Hepatocyte (in vitro differentiated cells): Measurements from ENCODE around the gene EGLN1. TPM values are rescaled to one million over a fixed set of nuclear protein-coding genes. Genes with fewer than 3 reads are reported as not detected.
"Not testable (repeated sequence)": the region's sequence is repeated elsewhere in the genome, so short reads cannot be mapped to it uniquely, and the experiment has no call there.

Experiments used
- DNase-seq: peaks from one replicate; pipeline ENCODE4 v3.0.0-alpha.2; 2016; ENCODE audit warnings: low spot score
- H2AFZ ChIP-seq: fragments of 200-600 bp; sonication (generic); 2 replicates; pipeline ENCODE4 v1.6.0; 2016; ENCODE audit warnings: antibody characterized with exemption, mild to moderate bottlenecking
- H3K27ac ChIP-seq: fragments of 200-600 bp; sonication (generic); 2 replicates; pipeline ENCODE4 v1.5.1; 2016; ENCODE audit warnings: mild to moderate bottlenecking
- H3K27me3 ChIP-seq: fragments of 200-600 bp; sonication (generic); 2 replicates; pipeline ENCODE4 v1.6.1; 2016
- H3K36me3 ChIP-seq: fragments of 200-600 bp; sonication (generic); replicated peaks from 2 replicates; pipeline ENCODE4 v1.5.1; 2016; ENCODE audit warnings: low read depth; ENCODE audit not compliant: insufficient read depth
- H3K4me1 ChIP-seq: fragments of 200-600 bp; sonication (generic); 2 replicates; pipeline ENCODE4 v1.5.1; 2016; ENCODE audit warnings: mild to moderate bottlenecking, moderate library complexity; ENCODE audit not compliant: insufficient read depth
- H3K4me2 ChIP-seq: fragments of 200-600 bp; sonication (generic); 2 replicates; pipeline ENCODE4 v1.6.0; 2016
- H3K4me3 ChIP-seq: fragments of 200-600 bp; sonication (generic); 2 replicates; pipeline ENCODE4 v1.5.1; 2016; ENCODE audit warnings: mild to moderate bottlenecking
- H3K79me2 ChIP-seq: fragments of 200-600 bp; sonication (generic); 2 replicates; pipeline ENCODE4 v1.6.0; 2017; ENCODE audit warnings: mild to moderate bottlenecking
- H3K9me2 ChIP-seq: fragments of 200-600 bp; sonication (generic); replicated peaks from 2 replicates; pipeline ENCODE4 v1.6.0; 2017; ENCODE audit warnings: mild to moderate bottlenecking; ENCODE audit not compliant: insufficient read depth
- H3K9me3 ChIP-seq: fragments of 200-600 bp; sonication (generic); 2 replicates; pipeline ENCODE4 v1.5.1; 2016; ENCODE audit warnings: low read depth, mild to moderate bottlenecking
- H4K20me1 ChIP-seq: fragments of 200-600 bp; sonication (generic); 2 replicates; pipeline ENCODE4 v1.6.0; 2016; ENCODE audit warnings: mild to moderate bottlenecking; ENCODE audit not compliant: insufficient read depth, poor library complexity, severe bottlenecking
- EZH2 ChIP-seq: fragments of 200-600 bp; sonication (generic); IDR thresholded peaks from 2 replicates; pipeline ENCODE4 v1.6.1; 2016; ENCODE audit warnings: antibody characterized with exemption, mild to moderate bottlenecking, borderline replicate concordance
- EZH2phosphoT487 ChIP-seq: fragments of 200-600 bp; sonication (generic); IDR thresholded peaks from one replicate; pipeline ENCODE4 v1.6.1; 2018; ENCODE audit warnings: antibody characterized with exemption, mild to moderate bottlenecking, low read depth, moderate library complexity; ENCODE audit not compliant: unreplicated experiment, severe bottlenecking
- WGBS: methylation state at CpG from one replicate; pipeline ENCODE4 v1.1.6; 2016; ENCODE audit warnings: low lambda C conversion rate; ENCODE audit errors: missing lambda C conversion rate; 5-methylcytosine and 5-hydroxymethylcytosine counted together
- polyA plus RNA-seq: library from polyadenylated mRNA; unstranded; fragments of >200 nt; fragmentation: Nextera tagmentation; extraction: Ambion mirVana; gene quantifications from 2 replicates; pipeline ENCODE4 v1.2.1, GENCODE V29; 2016
- total RNA-seq: library from RNA; depleted of rRNA; stranded (reverse); fragments of >200 nt; gene quantifications from 2 replicates; pipeline ENCODE4 v1.2.3, GENCODE V29; 2014
- TF ChIP-seq, protein P1 (sequence below): fragments of 200-600 bp; sonication (generic); IDR thresholded peaks from 2 replicates; pipeline ENCODE4 v1.5.1; 2016; ENCODE audit warnings: antibody characterized with exemption, mild to moderate bottlenecking; ENCODE audit not compliant: poor library complexity

The EGLN1 gene
- total and polyA plus RNA-seq, 2 experiments from 2014 or later: 20.5 to 36.5 TPM

GRCh38 chr1:231465051-231465450 is 43.0 kb upstream of the EGLN1 start:
- 90% methylated on average over 1 of the region's 1 CpG for WGBS
- Histone ChIP-seq H4K20me1 (no peaks in the 10 kb centered on the region), H3K4me2 (no peak overlapping the region), H2AFZ (no peak overlapping the region), H3K9me3 (no peaks in the 10 kb centered on the region), H3K27ac (no peak overlapping the region), H3K36me3 (no peaks in the 10 kb centered on the region), H3K79me2 (no peaks in the 10 kb centered on the region), H3K9me2 (no peaks in the 10 kb centered on the region), H3K27me3 (no peaks in the 10 kb centered on the region), H3K4me3 (no peak overlapping the region), H3K4me1 (no peaks in the 10 kb centered on the region)
- no peak for DNase-seq
- TF ChIP-seq, protein P1, sequence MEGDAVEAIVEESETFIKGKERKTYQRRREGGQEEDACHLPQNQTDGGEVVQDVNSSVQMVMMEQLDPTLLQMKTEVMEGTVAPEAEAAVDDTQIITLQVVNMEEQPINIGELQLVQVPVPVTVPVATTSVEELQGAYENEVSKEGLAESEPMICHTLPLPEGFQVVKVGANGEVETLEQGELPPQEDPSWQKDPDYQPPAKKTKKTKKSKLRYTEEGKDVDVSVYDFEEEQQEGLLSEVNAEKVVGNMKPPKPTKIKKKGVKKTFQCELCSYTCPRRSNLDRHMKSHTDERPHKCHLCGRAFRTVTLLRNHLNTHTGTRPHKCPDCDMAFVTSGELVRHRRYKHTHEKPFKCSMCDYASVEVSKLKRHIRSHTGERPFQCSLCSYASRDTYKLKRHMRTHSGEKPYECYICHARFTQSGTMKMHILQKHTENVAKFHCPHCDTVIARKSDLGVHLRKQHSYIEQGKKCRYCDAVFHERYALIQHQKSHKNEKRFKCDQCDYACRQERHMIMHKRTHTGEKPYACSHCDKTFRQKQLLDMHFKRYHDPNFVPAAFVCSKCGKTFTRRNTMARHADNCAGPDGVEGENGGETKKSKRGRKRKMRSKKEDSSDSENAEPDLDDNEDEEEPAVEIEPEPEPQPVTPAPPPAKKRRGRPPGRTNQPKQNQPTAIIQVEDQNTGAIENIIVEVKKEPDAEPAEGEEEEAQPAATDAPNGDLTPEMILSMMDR: no peak
- TF ChIP-seq EZH2phosphoT487 (no peak), EZH2 (no peak)

DNA sequence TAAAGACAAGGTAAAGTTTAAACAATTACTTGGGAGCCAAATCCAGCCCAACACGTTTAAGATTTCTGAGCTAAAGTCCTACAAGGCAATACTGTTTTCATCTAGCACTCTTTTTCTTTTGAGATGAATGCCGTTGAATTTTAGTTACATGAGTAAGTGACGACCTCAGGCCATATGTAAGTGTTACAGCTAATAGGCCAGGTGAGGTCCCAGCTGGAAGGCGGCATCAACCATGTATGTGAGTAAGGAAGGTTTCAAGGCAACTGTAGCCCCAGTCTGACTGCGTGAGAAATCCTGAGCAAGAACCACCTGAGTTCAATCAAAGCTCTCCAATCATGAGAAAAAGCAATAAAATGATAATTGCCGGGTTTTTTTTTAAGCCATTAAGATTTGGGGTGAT is 41.5 kb upstream of the EGLN1 start:
- H3K27ac ChIP-seq: no peak overlapping the region
- H3K79me2 ChIP-seq: no peaks in the 10 kb centered on the region
- TF ChIP-seq, protein P1: no peak
- no peak for TF ChIP-seq EZH2
- no peak for TF ChIP-seq EZH2phosphoT487
- H3K4me1 ChIP-seq: no peaks in the 10 kb centered on the region
- no peak overlapping the region for H3K4me3 ChIP-seq
- H3K9me3 ChIP-seq: no peaks in the 10 kb centered on the region
- WGBS: 68% methylated on average over 6 of the region's 6 CpGs
- no peak for DNase-seq
- no peak overlapping the region for H2AFZ ChIP-seq
- no peaks in the 10 kb centered on the region for H3K9me2 ChIP-seq
- no peaks in the 10 kb centered on the region for H3K27me3 ChIP-seq
- no peak overlapping the region for H3K4me2 ChIP-seq
- H3K36me3 ChIP-seq: no peaks in the 10 kb centered on the region
- H4K20me1 ChIP-seq: no peaks in the 10 kb centered on the region

DNA sequence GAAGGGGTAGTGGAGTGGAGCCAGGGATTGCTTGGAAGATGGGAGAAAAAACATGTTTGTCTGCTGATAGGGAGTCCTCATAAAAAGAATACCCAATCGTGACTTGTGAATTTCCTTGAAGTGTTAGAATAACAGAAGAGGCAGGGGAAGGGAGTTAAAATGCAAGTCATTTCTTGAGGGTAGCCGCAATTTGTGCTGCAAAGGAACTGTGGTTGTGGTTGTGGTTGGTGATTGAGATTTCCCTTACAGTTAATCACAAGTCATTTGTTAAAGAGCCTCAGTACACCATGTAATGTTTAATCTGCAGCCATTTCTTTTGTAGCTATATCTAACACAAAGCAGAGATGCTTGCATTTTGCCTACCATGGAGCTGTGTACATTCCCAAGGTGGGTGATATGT is 38.5 kb upstream of the EGLN1 start:
- Histone ChIP-seq H3K36me3 (no peaks in the 10 kb centered on the region), H3K79me2 (no peaks in the 10 kb centered on the region), H3K27ac (no peak overlapping the region)

GRCh38 chr1:231459438-231459837 is 37.4 kb upstream of the EGLN1 start:
- not testable (repeated sequence) for H3K27me3 ChIP-seq, H3K4me1 ChIP-seq, H3K36me3 ChIP-seq, DNase-seq, H3K4me2 ChIP-seq, H3K9me2 ChIP-seq, H4K20me1 ChIP-seq, H2AFZ ChIP-seq, H3K79me2 ChIP-seq, H3K27ac ChIP-seq, H3K4me3 ChIP-seq, H3K9me3 ChIP-seq
- WGBS: 94% methylated on average over 1 of the region's 1 CpG

More for the DNA sequence above, 38.5 kb upstream of the EGLN1 start:
- no peaks in the 10 kb centered on the region for H3K27me3 ChIP-seq
- DNase-seq: no peak
- 73% methylated on average over 2 of the region's 2 CpGs for WGBS
- no peaks in the 10 kb centered on the region for H4K20me1 ChIP-seq
- peaks cover 3% of the 10 kb centered on the region for H3K9me3 ChIP-seq
- TF ChIP-seq EZH2 (no peak), EZH2phosphoT487 (no peak)
- TF ChIP-seq, protein P1: no peak
- no peak overlapping the region for H3K4me2 ChIP-seq
- no peaks in the 10 kb centered on the region for H3K4me1 ChIP-seq
- no peaks in the 10 kb centered on the region for H3K9me2 ChIP-seq
- no peak overlapping the region for H2AFZ ChIP-seq
- H3K4me3 ChIP-seq: no peak overlapping the region

- not testable (repeated sequence) for H3K27me3 ChIP-seq, H4K20me1 ChIP-seq
Observed at GRCh38 chr1:231457956-231458355, 35.9 kb upstream of the EGLN1 start.

GRCh38 chr1:231454133-231454532 is 32.0 kb upstream of the EGLN1 start:
- H3K4me1 ChIP-seq, DNase-seq, H3K27me3 ChIP-seq, H3K9me3 ChIP-seq, H3K4me3 ChIP-seq, H3K79me2 ChIP-seq, H3K36me3 ChIP-seq, H3K9me2 ChIP-seq, H3K4me2 ChIP-seq, H4K20me1 ChIP-seq, H3K27ac ChIP-seq, H2AFZ ChIP-seq: not testable (repeated sequence)
- 80% methylated on average over 19 of the region's 29 CpGs for WGBS

More at GRCh38 chr1:231457956-231458355, 35.9 kb upstream of the EGLN1 start:
- not testable (repeated sequence) for H3K79me2 ChIP-seq, H3K27ac ChIP-seq, H3K9me3 ChIP-seq, H3K4me1 ChIP-seq, H3K9me2 ChIP-seq, H3K4me3 ChIP-seq, H3K36me3 ChIP-seq, H2AFZ ChIP-seq, DNase-seq, H3K4me2 ChIP-seq
